ENCODE data around the gene DRAXIN. TPM values are rescaled to one million over a fixed set of nuclear protein-coding genes. Genes with fewer than 3 reads are reported as not detected.

The DRAXIN gene
- polyA plus RNA-seq, 1 donor (not counting 4 experiments of a cell fraction or from before 2014, with no cell fraction given) = not detected

- H3K9ac ChIP-seq (ENCODE audit: control insufficient read depth, extremely low read depth, insufficient read depth, low read length) = no peak overlapping the region
- H3K9me3 ChIP-seq (ENCODE audit: control insufficient read depth, low read depth, low read length) = no peaks in the 10 kb centered on the region
- H4K20me1 ChIP-seq (ENCODE audit: control insufficient read depth, extremely low read depth, insufficient read depth, low read length) = no peaks in the 10 kb centered on the region
- DNase-seq (ENCODE audit: low read depth, low spot score) (no peak), FAIRE-seq (no peak)
- peaks cover 0 to 5% of the 10 kb centered on the region in 2 experiments for H3K36me3 ChIP-seq (ENCODE audit: control insufficient read depth in 2 of 2, extremely low read depth in 1 of 2, insufficient read depth in 2 of 2, low read length in 2 of 2)
- no peaks in the 10 kb centered on the region for H3K79me2 ChIP-seq (ENCODE audit: control insufficient read depth, insufficient read depth, low read length)
- no peak overlapping the region for H2AFZ ChIP-seq (ENCODE audit: control insufficient read depth, low read length)
- no peak for TF ChIP-seq EZH2 (IDR thresholded peaks at IDR 0.05; ENCODE audit: low read length)
- TF ChIP-seq CTCF (optimal IDR thresholded peaks at IDR 0.05 in 1 of 3, IDR thresholded peaks at IDR 0.05 in 1 of 3, conservative IDR thresholded peaks at IDR 0.05 in 1 of 3; ENCODE audit: extremely low read depth in 1 of 3, insufficient read depth in 2 of 3, low read length in 3 of 3) = no peak
- no peaks in the 10 kb centered on the region for H3K27me3 ChIP-seq (ENCODE audit: control insufficient read depth, extremely low read depth, insufficient read depth, low read length)
- H3K4me1 ChIP-seq (ENCODE audit: control insufficient read depth, extremely low read depth, insufficient read depth, low read length) = peaks cover 4% of the 10 kb centered on the region
- H3K27ac ChIP-seq (ENCODE audit: control insufficient read depth, insufficient read depth, low read length) = no peak overlapping the region
- H3K4me3 ChIP-seq (ENCODE audit: control insufficient read depth in 2 of 3, extremely low read depth in 1 of 3, insufficient read depth in 2 of 3, low read depth in 1 of 3, low read length in 3 of 3) = no peak overlapping the region
- dilution Hi-C loops (cut with MboI; ENCODE audit: extremely low pct_ligation_motif_present, low sequenced_read_pairs) = no loop called here
- H3K9me1 ChIP-seq (ENCODE audit: control insufficient read depth, extremely low read depth, insufficient read depth, low read length) = no peaks in the 10 kb centered on the region
- no peak overlapping the region for H3K4me2 ChIP-seq (ENCODE audit: control insufficient read depth, extremely low read depth, insufficient read depth, low read depth, low read length)
These were observed 45.2 kb upstream of the DRAXIN start for GRCh38 chr1:11646317-11646716.

- H3K4me2 ChIP-seq (ENCODE audit: control insufficient read depth, extremely low read depth, insufficient read depth, low read depth, low read length) = no peak overlapping the region
- no peaks in the 10 kb centered on the region for H3K27me3 ChIP-seq (ENCODE audit: control insufficient read depth, extremely low read depth, insufficient read depth, low read length)
- H3K9me1 ChIP-seq (ENCODE audit: control insufficient read depth, extremely low read depth, insufficient read depth, low read length) = no peaks in the 10 kb centered on the region
- H3K9me3 ChIP-seq (ENCODE audit: control insufficient read depth, low read depth, low read length) = no peaks in the 10 kb centered on the region
- dilution Hi-C loops (cut with MboI; ENCODE audit: extremely low pct_ligation_motif_present, low sequenced_read_pairs) = no loop called here
- H3K4me3 ChIP-seq (ENCODE audit: control insufficient read depth in 2 of 3, extremely low read depth in 1 of 3, insufficient read depth in 2 of 3, low read depth in 1 of 3, low read length in 3 of 3) = no peak overlapping the region
- peaks cover 4% of the 10 kb centered on the region for H3K4me1 ChIP-seq (ENCODE audit: control insufficient read depth, extremely low read depth, insufficient read depth, low read length)
- H3K9ac ChIP-seq (ENCODE audit: control insufficient read depth, extremely low read depth, insufficient read depth, low read length) = no peak overlapping the region
- TF ChIP-seq CTCF (optimal IDR thresholded peaks at IDR 0.05 in 1 of 3, IDR thresholded peaks at IDR 0.05 in 1 of 3, conservative IDR thresholded peaks at IDR 0.05 in 1 of 3; ENCODE audit: extremely low read depth in 1 of 3, insufficient read depth in 2 of 3, low read length in 3 of 3) (no peak), EZH2 (IDR thresholded peaks at IDR 0.05; ENCODE audit: low read length) (no peak)
- H3K36me3 ChIP-seq (ENCODE audit: control insufficient read depth in 2 of 2, extremely low read depth in 1 of 2, insufficient read depth in 2 of 2, low read length in 2 of 2) = peaks cover 0 to 5% of the 10 kb centered on the region in 2 experiments
- no peak overlapping the region for H3K27ac ChIP-seq (ENCODE audit: control insufficient read depth, insufficient read depth, low read length)
- no peak for FAIRE-seq
- H4K20me1 ChIP-seq (ENCODE audit: control insufficient read depth, extremely low read depth, insufficient read depth, low read length) = no peaks in the 10 kb centered on the region
- H2AFZ ChIP-seq (ENCODE audit: control insufficient read depth, low read length) = no peak overlapping the region
- DNase-seq (ENCODE audit: low read depth, low spot score) = no peak
- H3K79me2 ChIP-seq (ENCODE audit: control insufficient read depth, insufficient read depth, low read length) = no peaks in the 10 kb centered on the region
These were observed 44.2 kb upstream of the DRAXIN start for GRCh38 chr1:11647333-11647732.
